K562 (cell line): Measurements from ENCODE around the gene INPP4B. TPM values are rescaled to one million over a fixed set of nuclear protein-coding genes. Genes with fewer than 3 reads are reported as not detected.

ENCODE experiments used
- ATAC-seq: fragments of 200-7000 bp; cut with Tn5 transposase; 3 replicates; pipeline ENCODE4 v1.9.1; 2020; ENCODE audit warnings: moderate library complexity
- BruUV-seq: library from RNA; stranded (reverse); fragments of 400-500 nt; replicated peaks from 2 replicates; lab custom pipeline; 2021; lab: Mats Ljungman, UMichigan
- CTCF ChIA-PET: fragments of 300-600 bp; formaldehyde crosslinking; extraction: SDS; loops from one replicate; lab custom pipeline; 2021; ENCODE audit warnings: low intra/inter-chr PET ratio; lab: Yijun Ruan, JAX
- POLR2A ChIA-PET: fragments of 300-600, 350-650 bp; sonication (Branson Sonifier 250); formaldehyde crosslinking; extraction: SDS; loops from one replicate; lab custom pipeline; 2021; ENCODE audit warnings: antibody characterized with exemption, inconsistent platforms; lab: Yijun Ruan, JAX
- DNase-seq, 4 experiments: peaks; one replicate each; pipeline versions ENCODE4 v3.0.0 to v3.0.0-alpha.2; 2011 to 2018; ENCODE audit warnings: low spot score in 3 of 4, mixed read lengths in 3 of 4; ENCODE audit errors: extremely low read depth in 1 of 4
- FAIRE-seq: peaks from 2 replicates; lab custom pipeline; 2011; peaks lifted over from hg19 to GRCh38; lab: Jason Lieb, UNC
- H2AFZ ChIP-seq: 2 replicates; pipeline ENCODE4 v1.6.0; 2011; ENCODE audit warnings: low read depth, low read length, control low read depth, inconsistent platforms
- H3K27ac ChIP-seq: fragments of 200-600 bp; 3 replicates; pipeline ENCODE4 v1.8.0; 2011; ENCODE audit warnings: low read depth, mild to moderate bottlenecking, control low read depth, inconsistent platforms, low read length, moderate library complexity, mixed read lengths; ENCODE audit errors: extremely low read depth
- H3K27me3 ChIP-seq, 2 experiments: fragments of 300-600 bp in 1 of 2; 2 replicates in 1 of 2; 3 replicates in 1 of 2; pipeline versions ENCODE4 v1.6.0 to v1.8.0; 2011; ENCODE audit warnings: inconsistent platforms in 2 of 2, low read length in 2 of 2, mild to moderate bottlenecking in 1 of 2, mixed read lengths in 1 of 2, moderate library complexity in 1 of 2; ENCODE audit not compliant: control insufficient read depth in 2 of 2, insufficient read depth in 2 of 2
- H3K36me3 ChIP-seq: fragments of 300-600 bp; 3 replicates; pipeline ENCODE4 v1.8.0; 2011; ENCODE audit warnings: mild to moderate bottlenecking, low read length, inconsistent platforms; ENCODE audit not compliant: control insufficient read depth, insufficient read depth
- H3K4me1 ChIP-seq, 2 experiments: fragments of 200-600 bp in 1 of 2; replicated peaks in 1 of 2; 2 replicates in 1 of 2; 3 replicates in 1 of 2; pipeline versions ENCODE4 v1.5.1 to v1.8.0; 2011; ENCODE audit warnings: inconsistent platforms in 2 of 2, low read length in 2 of 2, mild to moderate bottlenecking in 1 of 2, mixed read lengths in 1 of 2, moderate library complexity in 1 of 2; ENCODE audit not compliant: control insufficient read depth in 2 of 2, insufficient read depth in 2 of 2
- H3K4me2 ChIP-seq: 2 replicates; pipeline ENCODE4 v1.6.1; 2011; ENCODE audit warnings: low read length, control low read depth, inconsistent platforms, mixed read lengths; ENCODE audit not compliant: insufficient read depth
- H3K4me3 ChIP-seq: fragments of 200-600 bp; sonication (generic), shearing (Covaris generic); 2 replicates; pipeline ENCODE4 v1.5.1; 2016; ENCODE audit warnings: control low read depth, inconsistent platforms
- H3K79me2 ChIP-seq: fragments of 200-600 bp; 3 replicates; pipeline ENCODE4 v1.8.0; 2011; ENCODE audit warnings: low read length, inconsistent platforms; ENCODE audit not compliant: control insufficient read depth, insufficient read depth
- H3K9ac ChIP-seq, 2 experiments: 2 replicates each; pipeline versions ENCODE4 v1.6.0 to v1.6.1; 2011; ENCODE audit warnings: low read depth in 2 of 2, low read length in 2 of 2, control low read depth in 1 of 2, inconsistent platforms in 1 of 2, mild to moderate bottlenecking in 1 of 2, mixed read lengths in 1 of 2; ENCODE audit not compliant: insufficient read depth in 1 of 2
- H3K9me1 ChIP-seq: one replicate; pipeline ENCODE4 v1.6.0; 2011; ENCODE audit warnings: inconsistent platforms, mild to moderate bottlenecking, low read length, moderate library complexity; ENCODE audit not compliant: control insufficient read depth, insufficient read depth
- H3K9me3 ChIP-seq: replicated peaks from 2 replicates; pipeline ENCODE4 v1.5.1; 2011; ENCODE audit warnings: low read depth, low read length, inconsistent platforms; ENCODE audit not compliant: control insufficient read depth, insufficient read depth
- H4K20me1 ChIP-seq: replicated peaks from 2 replicates; pipeline ENCODE4 v1.6.1; 2011; ENCODE audit warnings: low read length, inconsistent platforms, mixed read lengths; ENCODE audit not compliant: control insufficient read depth, insufficient read depth
- ETV1 ChIP-seq: fragments of 450-650 bp; conservative IDR thresholded peaks from 2 replicates; pipeline ENCODE4 v1.6.1; 2016; ENCODE audit warnings: missing genetic modification characterization, control low read depth, low read depth, missing compliant biosample characterization
- FOXA3 ChIP-seq, 2 experiments: fragments of 450-650 bp in 1 of 2; sonication (generic) in 1 of 2; formaldehyde crosslinking; IDR thresholded peaks in 1 of 2; conservative IDR thresholded peaks in 1 of 2; 2 replicates each; pipeline versions ENCODE4 v1.4.0 to v1.8.0; 2020 to 2022; ENCODE audit warnings: mild to moderate bottlenecking in 2 of 2, missing genetic modification reagents in 1 of 2
- FOXK1 ChIP-seq: sonication (generic); formaldehyde crosslinking; IDR thresholded peaks from 2 replicates; pipeline ENCODE4 v1.8.0; 2022; ENCODE audit warnings: missing genetic modification reagents, mild to moderate bottlenecking, borderline replicate concordance
- KAT2B ChIP-seq: IDR thresholded peaks from one replicate; pipeline ENCODE4 v1.6.1; 2012; ENCODE audit warnings: low read depth, mild to moderate bottlenecking, control low read depth, inconsistent platforms, low read length, moderate library complexity
- NFE2 ChIP-seq: IDR thresholded peaks from 2 replicates; pipeline ENCODE4 v1.6.1; 2014; ENCODE audit warnings: antibody characterized with exemption, low read depth
- RBFOX2 ChIP-seq: fragments of 200-400 bp; formaldehyde crosslinking; IDR thresholded peaks from 2 replicates; pipeline ENCODE4 v1.6.1; 2017; ENCODE audit warnings: low read depth, mild to moderate bottlenecking, low read length, moderate library complexity
- SMARCC2 ChIP-seq: fragments of 450-650 bp; IDR thresholded peaks from 2 replicates; pipeline ENCODE4 v1.6.1; 2017; ENCODE audit warnings: antibody characterized with exemption, moderate library complexity, mild to moderate bottlenecking, low read depth
- STAT5A ChIP-seq: IDR thresholded peaks from 2 replicates; pipeline ENCODE4 v1.6.1; 2012; ENCODE audit warnings: low read length, inconsistent platforms, borderline replicate concordance
- ZNF124 ChIP-seq: sonication (generic); formaldehyde crosslinking; IDR thresholded peaks from 2 replicates; pipeline ENCODE4 v1.8.1; 2022; ENCODE audit warnings: missing genetic modification reagents
- WGBS: fragments of 100-300 bp; shearing (Covaris generic); methylation state at CpG from one replicate; pipeline ENCODE4 v1.1.6; 2016; ENCODE audit warnings: low coverage, mixed read lengths; ENCODE audit not compliant: insufficient coverage; ENCODE audit errors: missing lambda C conversion rate; 5-methylcytosine and 5-hydroxymethylcytosine counted together
- in situ Hi-C: fragments of 300-500 bp; cut with MboI; formaldehyde crosslinking; loops from 4 replicates; pipeline ENCODE4 v1.15.0; 2018; ENCODE audit warnings: inconsistent platforms, mixed read lengths
- intact Hi-C: fragments of 100-400 bp; cut with micrococcal nuclease; formaldehyde crosslinking; loops from 2 replicates; pipeline ENCODE4 v1.14.2; 2022
- polyA plus RNA-seq, 8 experiments: library from polyadenylated mRNA; depleted of rRNA in 4 of 8; stranded (reverse) in 5 of 8; unstranded in 3 of 8; fragments of >200 nt; fragmentation: Nextera tagmentation in 2 of 8; fragmentation: Illumina TruSeq in 1 of 8; extraction: Ambion mirVana in 2 of 8; extraction: Trizol in 1 of 8; gene quantifications; 2 replicates each; pipeline versions ENCODE4 v1.2.1 to v1.2.3, GENCODE V29; 2011 to 2014; ENCODE audit warnings: inconsistent platforms in 1 of 8, missing spikeins in 1 of 8
- total RNA-seq, 7 experiments: library from RNA; depleted of rRNA in 6 of 7; stranded (reverse); fragments of >200 nt in 6 of 7; fragmentation: Illumina TruSeq in 2 of 7; extraction: Trizol in 2 of 7; gene quantifications; 2 replicates each; pipeline versions ENCODE4 v1.2.1 to v1.2.3, GENCODE V29; 2011 to 2021; ENCODE audit warnings: low replicate concordance in 1 of 7

The INPP4B gene
- total and polyA plus RNA-seq, 9 of the 15 experiments (the other 6 are each of a cell fraction or from before 2014, with no cell fraction given) = 0.04 to 0.11 TPM; not detected in 7

DNA sequence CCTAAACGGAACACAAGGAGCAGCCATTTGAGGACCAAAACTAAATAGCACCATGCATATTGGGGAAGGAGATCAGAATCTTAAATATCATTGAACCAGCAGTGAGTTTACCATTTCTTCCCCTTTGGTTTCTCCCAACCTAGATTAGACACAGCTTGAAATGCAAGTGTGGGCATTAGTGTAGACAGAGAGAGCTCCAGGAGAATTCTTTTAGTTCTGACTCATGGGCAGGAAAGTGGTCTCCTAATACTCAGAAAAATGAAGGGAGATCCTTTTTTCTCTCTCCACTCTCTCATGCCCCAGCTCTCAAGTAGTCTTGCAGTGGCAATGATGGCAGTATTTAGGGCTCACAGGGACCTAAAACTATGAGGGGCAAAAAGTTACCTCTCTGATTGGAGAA, 567.9 kb downstream of the INPP4B start:
- intact Hi-C loops = no loop called here
- no peaks in the 10 kb centered on the region for H3K9me1 ChIP-seq
- no peaks in the 10 kb centered on the region for H3K9me3 ChIP-seq
- no peak overlapping the region for H2AFZ ChIP-seq
- CTCF ChIA-PET = no interaction called here
- H4K20me1 ChIP-seq = no peaks in the 10 kb centered on the region
- FAIRE-seq (no peak), ATAC-seq (no peak), DNase-seq (no peak)
- no peaks in the 10 kb centered on the region for H3K79me2 ChIP-seq
- WGBS = 0% methylated on average over 1 of the region's 1 CpG
- no peaks in the 10 kb centered on the region for H3K27me3 ChIP-seq
- H3K4me1 ChIP-seq = no peaks in the 10 kb centered on the region
- H3K27ac ChIP-seq = no peak overlapping the region
- no TSS peak for BruUV-seq
- H3K36me3 ChIP-seq = no peaks in the 10 kb centered on the region
- POLR2A ChIA-PET = interaction anchor here (0.6 kb wide), 1 partner anchor 25 kb away, joined by 3 read pairs; no protein-coding TSS in a partner anchor
- H3K4me3 ChIP-seq = no peak overlapping the region
- H3K9ac ChIP-seq = no peak overlapping the region
- in situ Hi-C loops = no loop called here
- TF ChIP-seq SMARCC2 (no peak), ZNF124 (CRISPR knock-in tag) (no peak), STAT5A (no peak), RBFOX2 (no peak), FOXA3 (CRISPR knock-in tag; conservative IDR thresholded peaks at IDR 0.05 in 1 of 2, IDR thresholded peaks at IDR 0.05 in 1 of 2) (no peak), FOXK1 (CRISPR knock-in tag) (no peak), ETV1 (no peak), NFE2 (no peak), KAT2B (no peak)
- H3K4me2 ChIP-seq = no peak overlapping the region
